ENCODE results near the gene RRP15. TPM values are rescaled to one million over a fixed set of nuclear protein-coding genes. Genes with fewer than 3 reads are reported as not detected.

Gene RRP15
- total RNA-seq, 1 donor from 2014 or later, result 26.9 TPM

- no peaks in the 10 kb centered on the region for H3K27me3 Mint-ChIP-seq
- intact Hi-C loops (cut with micrococcal nuclease), result no loop called here
- DNase-seq (no peak), ATAC-seq (ENCODE audit: low read depth) (no peak)
- CTCF ChIA-PET, result interaction anchor here (1.0 kb wide), 1 partner anchor 36 kb away, joined by 3 read pairs; no protein-coding TSS in a partner anchor
- no peaks in the 10 kb centered on the region for H3K9me3 Mint-ChIP-seq
- POLR2A ChIA-PET, result interaction anchor here (1.1 kb wide), 1 partner anchor 14 kb away, joined by 4 read pairs; no protein-coding TSS in a partner anchor
- no peaks in the 10 kb centered on the region for H3K36me3 Mint-ChIP-seq (ENCODE audit: low read depth)
- TF ChIP-seq, protein P1, sequence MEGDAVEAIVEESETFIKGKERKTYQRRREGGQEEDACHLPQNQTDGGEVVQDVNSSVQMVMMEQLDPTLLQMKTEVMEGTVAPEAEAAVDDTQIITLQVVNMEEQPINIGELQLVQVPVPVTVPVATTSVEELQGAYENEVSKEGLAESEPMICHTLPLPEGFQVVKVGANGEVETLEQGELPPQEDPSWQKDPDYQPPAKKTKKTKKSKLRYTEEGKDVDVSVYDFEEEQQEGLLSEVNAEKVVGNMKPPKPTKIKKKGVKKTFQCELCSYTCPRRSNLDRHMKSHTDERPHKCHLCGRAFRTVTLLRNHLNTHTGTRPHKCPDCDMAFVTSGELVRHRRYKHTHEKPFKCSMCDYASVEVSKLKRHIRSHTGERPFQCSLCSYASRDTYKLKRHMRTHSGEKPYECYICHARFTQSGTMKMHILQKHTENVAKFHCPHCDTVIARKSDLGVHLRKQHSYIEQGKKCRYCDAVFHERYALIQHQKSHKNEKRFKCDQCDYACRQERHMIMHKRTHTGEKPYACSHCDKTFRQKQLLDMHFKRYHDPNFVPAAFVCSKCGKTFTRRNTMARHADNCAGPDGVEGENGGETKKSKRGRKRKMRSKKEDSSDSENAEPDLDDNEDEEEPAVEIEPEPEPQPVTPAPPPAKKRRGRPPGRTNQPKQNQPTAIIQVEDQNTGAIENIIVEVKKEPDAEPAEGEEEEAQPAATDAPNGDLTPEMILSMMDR (IDR thresholded peaks at IDR 0.05), result no peak
- no peaks in the 10 kb centered on the region for H3K4me1 Mint-ChIP-seq
- no peak overlapping the region for H3K27ac Mint-ChIP-seq
- no peak overlapping the region for H3K4me3 Mint-ChIP-seq
Measured at GRCh38 chr1:218364028-218364710, 79.1 kb downstream of the RRP15 start.

- POLR2A ChIA-PET, result interaction anchor here (1.1 kb wide), 1 partner anchor 13 kb away, joined by 4 read pairs; no protein-coding TSS in a partner anchor
- no peak for DNase-seq
- ATAC-seq (ENCODE audit: low read depth), result no peak
Measured at GRCh38 chr1:218365226-218365999, 80.3 kb downstream of the RRP15 start.

GRCh38 chr1:218366322-218367052 lies 81.4 kb downstream of the RRP15 start:
- intact Hi-C loops (cut with micrococcal nuclease), result no loop called here
- DNase-seq, result no peak
- Mint-ChIP-seq H3K27ac (no peak overlapping the region), H3K9me3 (no peaks in the 10 kb centered on the region), H3K4me3 (no peak overlapping the region), H3K36me3 (ENCODE audit: low read depth) (no peaks in the 10 kb centered on the region), H3K27me3 (no peaks in the 10 kb centered on the region), H3K4me1 (no peaks in the 10 kb centered on the region)
- ATAC-seq (ENCODE audit: low read depth), result no peak
- TF ChIP-seq, protein P1 (IDR thresholded peaks at IDR 0.05), result no peak
- POLR2A ChIA-PET, result no interaction called here
- CTCF ChIA-PET, result interaction anchor here (1.2 to 1.4 kb wide), 2 partner anchors 10 to 150 kb away, joined by 3 read pairs; no protein-coding TSS in a partner anchor

More at GRCh38 chr1:218365226-218365999, 80.3 kb downstream of the RRP15 start:
- Mint-ChIP-seq H3K27ac (no peak overlapping the region), H3K4me3 (no peak overlapping the region), H3K27me3 (no peaks in the 10 kb centered on the region), H3K36me3 (ENCODE audit: low read depth) (no peaks in the 10 kb centered on the region), H3K4me1 (no peaks in the 10 kb centered on the region), H3K9me3 (no peaks in the 10 kb centered on the region)
- CTCF ChIA-PET, result interaction anchor here (1.4 kb wide), 1 partner anchor 151 kb away, joined by 3 read pairs; no protein-coding TSS in a partner anchor
- intact Hi-C loops (cut with micrococcal nuclease), result no loop called here
- TF ChIP-seq, protein P1 (IDR thresholded peaks at IDR 0.05), result no peak

DNA sequence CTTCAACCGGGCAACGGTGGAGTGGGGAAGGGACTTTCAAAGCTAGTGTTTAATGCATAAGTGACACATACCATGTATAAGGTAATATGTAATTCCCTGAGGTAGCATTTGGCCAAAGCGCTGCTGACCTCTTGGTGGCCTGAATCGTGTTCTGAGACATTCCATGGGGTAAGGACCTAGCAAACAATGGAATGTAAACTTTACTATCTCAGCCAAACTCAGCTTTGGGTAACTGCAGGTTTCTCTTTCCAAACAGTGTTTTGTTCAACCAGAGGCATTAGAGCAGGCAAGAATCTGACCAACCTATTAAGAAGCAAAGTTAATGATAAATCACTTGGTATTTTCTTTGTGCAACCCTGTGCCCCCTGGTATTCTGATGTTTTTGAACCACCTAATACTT lies 82.0 kb downstream of the RRP15 start:
- ChIA-PET POLR2A (no interaction called here), CTCF (interaction anchor here (1.2 kb wide), 1 partner anchor 10 kb away, joined by 3 read pairs; no protein-coding TSS in a partner anchor)
- Mint-ChIP-seq H3K4me3 (no peak overlapping the region), H3K4me1 (no peaks in the 10 kb centered on the region), H3K27ac (no peak overlapping the region), H3K9me3 (no peaks in the 10 kb centered on the region), H3K27me3 (no peaks in the 10 kb centered on the region), H3K36me3 (ENCODE audit: low read depth) (no peaks in the 10 kb centered on the region)
- TF ChIP-seq, protein P1 (IDR thresholded peaks at IDR 0.05), result no peak
- DNase-seq (no peak), ATAC-seq (ENCODE audit: low read depth) (no peak)
- intact Hi-C loops (cut with micrococcal nuclease), result no loop called here
